HepG2 (cell line): ENCODE measurements around the gene MZF1. TPM values are rescaled to one million over a fixed set of nuclear protein-coding genes. Genes with fewer than 3 reads are reported as not detected.

Experiments used
- CENPT ChIP-seq: sonication (generic); formaldehyde crosslinking; IDR thresholded peaks from 2 replicates; pipeline ENCODE4 v1.8.0; 2022; ENCODE audit warnings: low read depth, mild to moderate bottlenecking, moderate library complexity, missing genetic modification reagents
- ELF1 ChIP-seq: sonication (generic); formaldehyde crosslinking; IDR thresholded peaks from 2 replicates; pipeline ENCODE4 v1.4.0; 2020; ENCODE audit warnings: missing genetic modification reagents
- FIP1L1 ChIP-seq: fragments of 200-400 bp; formaldehyde crosslinking; IDR thresholded peaks from 2 replicates; pipeline ENCODE4 v1.6.1; 2018; ENCODE audit warnings: low read depth, mild to moderate bottlenecking, low read length, moderate library complexity, borderline replicate concordance; ENCODE audit not compliant: insufficient read depth
- HDAC2 ChIP-seq: sonication (generic); formaldehyde crosslinking; IDR thresholded peaks from 2 replicates; pipeline ENCODE4 v1.4.0; 2020; ENCODE audit warnings: missing genetic modification reagents
- HDAC6 ChIP-seq: fragments of 200-600 bp; sonication (generic); IDR thresholded peaks from 2 replicates; pipeline ENCODE4 v1.7.0; 2017; ENCODE audit warnings: mild to moderate bottlenecking, antibody characterized with exemption, low read length, low read depth
- KDM5B ChIP-seq: sonication (generic); formaldehyde crosslinking; IDR thresholded peaks from 2 replicates; pipeline ENCODE4 v1.4.0; 2020; ENCODE audit warnings: missing genetic modification reagents, mild to moderate bottlenecking, borderline replicate concordance
- SCMH1 ChIP-seq: sonication (generic); formaldehyde crosslinking; IDR thresholded peaks from 2 replicates; pipeline ENCODE4 v1.9.0; 2021; ENCODE audit warnings: missing genetic modification reagents, mild to moderate bottlenecking, borderline replicate concordance
- SNAPC2 ChIP-seq: sonication (generic); formaldehyde crosslinking; IDR thresholded peaks from 2 replicates; pipeline ENCODE4 v1.8.1; 2022; ENCODE audit warnings: mild to moderate bottlenecking, missing genetic modification reagents
- TBP ChIP-seq: sonication (generic); formaldehyde crosslinking; IDR thresholded peaks from 2 replicates; pipeline ENCODE4 v1.5.0; 2020; ENCODE audit warnings: missing genetic modification reagents
- TBX2 ChIP-seq: sonication (generic); formaldehyde crosslinking; IDR thresholded peaks from 2 replicates; pipeline ENCODE4 v1.5.0; 2020; ENCODE audit warnings: missing genetic modification reagents, mild to moderate bottlenecking, borderline replicate concordance
- U2AF1 ChIP-seq: fragments of 200-400 bp; formaldehyde crosslinking; optimal IDR thresholded peaks from 2 replicates; pipeline ENCODE3; 2017; ENCODE audit warnings: mild to moderate bottlenecking, low read depth, low read length
- ZNF143 ChIP-seq: sonication (generic); formaldehyde crosslinking; IDR thresholded peaks from 2 replicates; pipeline ENCODE4 v1.4.0; 2020; ENCODE audit warnings: missing genetic modification reagents
- ZNF382 ChIP-seq: sonication (generic); formaldehyde crosslinking; IDR thresholded peaks from 2 replicates; pipeline ENCODE4 v1.5.0; 2020; ENCODE audit warnings: missing genetic modification reagents, mild to moderate bottlenecking, borderline replicate concordance
- ZNF431 ChIP-seq: sonication (generic); formaldehyde crosslinking; IDR thresholded peaks from 2 replicates; pipeline ENCODE4 v1.9.0; 2022; ENCODE audit warnings: missing genetic modification reagents, low read depth, mild to moderate bottlenecking, borderline replicate concordance
- ZNF432 ChIP-seq: sonication (generic); formaldehyde crosslinking; IDR thresholded peaks from 2 replicates; pipeline ENCODE4 v1.5.0; 2020; ENCODE audit warnings: missing genetic modification reagents, mild to moderate bottlenecking, borderline replicate concordance
- ZNF451 ChIP-seq: sonication (generic); formaldehyde crosslinking; IDR thresholded peaks from 2 replicates; pipeline ENCODE4 v1.5.0; 2020; ENCODE audit warnings: mild to moderate bottlenecking, missing genetic modification reagents
- ZNF572 ChIP-seq: sonication (generic); formaldehyde crosslinking; IDR thresholded peaks from 2 replicates; pipeline ENCODE4 v1.5.1; 2020; ENCODE audit warnings: mild to moderate bottlenecking, missing genetic modification reagents
- ZNF761 ChIP-seq: sonication (generic); formaldehyde crosslinking; conservative IDR thresholded peaks from 2 replicates; pipeline ENCODE4 v1.4.0; 2020; ENCODE audit warnings: mild to moderate bottlenecking, missing genetic modification reagents
- polyA plus RNA-seq, 8 experiments: library from polyadenylated mRNA; depleted of rRNA in 3 of 8; stranded (reverse) in 7 of 8; unstranded in 1 of 8; fragments of >200 nt; fragmentation: Illumina TruSeq in 4 of 8; extraction: Trizol in 4 of 8; gene quantifications; 2 replicates each; pipeline versions ENCODE4 v1.2.1 to v1.2.3, GENCODE V29; 2011 to 2016; ENCODE audit warnings: low read depth in 4 of 8, missing spikeins in 1 of 8, mixed read lengths in 1 of 8; ENCODE audit not compliant: insufficient read depth in 1 of 8
- total RNA-seq, 5 experiments: library from RNA; depleted of rRNA; stranded (reverse); fragments of >200 nt; fragmentation: Illumina TruSeq; extraction: Trizol; gene quantifications; 2 replicates each; pipeline ENCODE4 v1.2.3, GENCODE V29; 2016; ENCODE audit warnings: low read depth in 1 of 5
- TF ChIP-seq, protein P1 (sequence below), 2 experiments: fragments of 450-650 bp in 1 of 2; sonication (generic) in 1 of 2; formaldehyde crosslinking; IDR thresholded peaks; 2 replicates each; pipeline versions ENCODE4 v1.5.0 to v1.8.0; 2020 to 2022; ENCODE audit warnings: mild to moderate bottlenecking in 1 of 2, missing genetic modification reagents in 1 of 2
- TF ChIP-seq, protein P2 (sequence below): sonication (generic); formaldehyde crosslinking; IDR thresholded peaks from 2 replicates; pipeline ENCODE4 v1.4.0; 2020; ENCODE audit warnings: missing genetic modification reagents
- TF ChIP-seq, protein P3 (sequence below): sonication (generic); formaldehyde crosslinking; IDR thresholded peaks from 2 replicates; pipeline ENCODE4 v1.8.1; 2023; ENCODE audit warnings: missing genetic modification reagents, inconsistent platforms, borderline replicate concordance
- TF ChIP-seq, protein P4 (sequence below): sonication (generic); formaldehyde crosslinking; IDR thresholded peaks from 2 replicates; pipeline ENCODE4 v1.8.1; 2023; ENCODE audit warnings: mild to moderate bottlenecking, missing genetic modification reagents, borderline replicate concordance
- TF ChIP-seq, protein P5 (sequence below): sonication (generic); formaldehyde crosslinking; IDR thresholded peaks from 2 replicates; pipeline ENCODE4 v1.9.0; 2021; ENCODE audit warnings: missing genetic modification reagents, borderline replicate concordance

MZF1 gene
- total and polyA plus RNA-seq, 2 of the 13 experiments (the other 11 are each of a cell fraction or from before 2014, with no cell fraction given): 3.1 to 8.1 TPM

DNA sequence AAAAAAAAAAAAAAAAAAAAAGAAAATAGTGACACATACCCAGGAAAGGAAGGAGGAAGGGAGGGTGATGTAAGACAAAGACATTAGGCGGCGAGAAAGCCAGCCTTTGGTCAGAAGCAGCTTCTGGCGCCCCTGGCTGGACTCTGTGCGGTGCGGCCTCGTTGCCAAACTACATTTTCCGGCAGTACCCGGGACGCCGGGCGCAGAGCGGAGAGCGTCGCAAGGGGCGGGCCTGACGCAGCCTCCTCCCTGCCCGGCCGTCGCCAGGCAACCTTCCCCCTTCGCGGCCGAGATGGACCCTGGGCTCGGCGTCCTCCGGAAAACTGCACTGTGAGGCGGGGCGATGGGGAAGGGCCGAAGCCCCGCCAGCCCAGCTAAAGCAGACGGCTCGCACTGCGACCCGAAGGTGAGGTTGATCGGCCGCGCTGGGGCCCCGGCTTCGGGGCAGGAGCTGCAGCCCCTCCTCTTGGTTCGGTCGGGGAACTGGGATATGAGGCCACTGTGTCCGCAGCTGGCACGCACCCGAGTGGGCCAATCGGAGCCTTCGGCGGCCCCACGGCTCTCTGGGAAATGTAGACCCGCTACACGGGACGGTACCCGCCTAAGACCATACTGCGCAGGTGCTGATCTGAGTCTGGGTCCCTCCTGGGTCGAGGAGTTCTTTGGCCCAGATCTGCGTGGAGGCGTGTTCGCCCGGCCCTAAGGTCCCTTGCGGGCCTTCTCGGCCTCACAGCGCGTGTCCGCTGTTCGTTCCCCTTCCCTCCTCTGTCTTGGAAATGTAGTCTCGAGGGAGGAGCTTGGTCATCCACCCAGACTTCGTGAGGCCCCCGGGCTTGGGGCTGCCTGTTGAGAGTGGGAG is 2.3 kb upstream of the MZF1 start (continued):
- TF ChIP-seq, protein P1, sequence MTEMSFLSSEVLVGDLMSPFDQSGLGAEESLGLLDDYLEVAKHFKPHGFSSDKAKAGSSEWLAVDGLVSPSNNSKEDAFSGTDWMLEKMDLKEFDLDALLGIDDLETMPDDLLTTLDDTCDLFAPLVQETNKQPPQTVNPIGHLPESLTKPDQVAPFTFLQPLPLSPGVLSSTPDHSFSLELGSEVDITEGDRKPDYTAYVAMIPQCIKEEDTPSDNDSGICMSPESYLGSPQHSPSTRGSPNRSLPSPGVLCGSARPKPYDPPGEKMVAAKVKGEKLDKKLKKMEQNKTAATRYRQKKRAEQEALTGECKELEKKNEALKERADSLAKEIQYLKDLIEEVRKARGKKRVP (CRISPR knock-in tag; IDR thresholded peaks at IDR 0.05): no peak
- no peak for TF ChIP-seq SNAPC2 (CRISPR knock-in tag)
- TF ChIP-seq ZNF143: peak; percentile 90
- TF ChIP-seq ZNF572 (CRISPR knock-in tag): peak; percentile 85; the same call in 1 of the 2 replicates
- TF ChIP-seq, protein P2, sequence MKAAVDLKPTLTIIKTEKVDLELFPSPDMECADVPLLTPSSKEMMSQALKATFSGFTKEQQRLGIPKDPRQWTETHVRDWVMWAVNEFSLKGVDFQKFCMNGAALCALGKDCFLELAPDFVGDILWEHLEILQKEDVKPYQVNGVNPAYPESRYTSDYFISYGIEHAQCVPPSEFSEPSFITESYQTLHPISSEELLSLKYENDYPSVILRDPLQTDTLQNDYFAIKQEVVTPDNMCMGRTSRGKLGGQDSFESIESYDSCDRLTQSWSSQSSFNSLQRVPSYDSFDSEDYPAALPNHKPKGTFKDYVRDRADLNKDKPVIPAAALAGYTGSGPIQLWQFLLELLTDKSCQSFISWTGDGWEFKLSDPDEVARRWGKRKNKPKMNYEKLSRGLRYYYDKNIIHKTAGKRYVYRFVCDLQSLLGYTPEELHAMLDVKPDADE (CRISPR knock-in tag): no peak
- no peak for TF ChIP-seq ZNF432
- no peak for TF ChIP-seq ZNF761 (CRISPR knock-in tag)
- TF ChIP-seq U2AF1: no peak
- TF ChIP-seq ZNF451 (CRISPR knock-in tag): no peak; the same call in 1 of the 2 replicates
- TF ChIP-seq TBP (CRISPR knock-in tag): no peak
- TF ChIP-seq HDAC2 (CRISPR knock-in tag): peak; percentile 38; the same call in 1 of the 2 replicates
- TF ChIP-seq KDM5B: peak; percentile 77; the same call in 1 of the 2 replicates
- TF ChIP-seq TBX2 (CRISPR knock-in tag): peak; percentile 72
- no peak for TF ChIP-seq SCMH1 (CRISPR knock-in tag)
- TF ChIP-seq ZNF382 (CRISPR knock-in tag): no peak
- TF ChIP-seq, protein P3, sequence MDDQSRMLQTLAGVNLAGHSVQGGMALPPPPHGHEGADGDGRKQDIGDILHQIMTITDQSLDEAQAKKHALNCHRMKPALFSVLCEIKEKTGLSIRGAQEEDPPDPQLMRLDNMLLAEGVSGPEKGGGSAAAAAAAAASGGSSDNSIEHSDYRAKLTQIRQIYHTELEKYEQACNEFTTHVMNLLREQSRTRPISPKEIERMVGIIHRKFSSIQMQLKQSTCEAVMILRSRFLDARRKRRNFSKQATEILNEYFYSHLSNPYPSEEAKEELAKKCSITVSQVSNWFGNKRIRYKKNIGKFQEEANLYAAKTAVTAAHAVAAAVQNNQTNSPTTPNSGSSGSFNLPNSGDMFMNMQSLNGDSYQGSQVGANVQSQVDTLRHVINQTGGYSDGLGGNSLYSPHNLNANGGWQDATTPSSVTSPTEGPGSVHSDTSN (CRISPR knock-in tag): 0 out of 2 replicates have a peak, but pooled peaks have one; percentile 84
- TF ChIP-seq CENPT (CRISPR knock-in tag): no peak
- no peak for TF ChIP-seq FIP1L1
- peak; percentile 64 for TF ChIP-seq ELF1 (CRISPR knock-in tag)
- TF ChIP-seq HDAC6: no peak
- TF ChIP-seq, protein P4, sequence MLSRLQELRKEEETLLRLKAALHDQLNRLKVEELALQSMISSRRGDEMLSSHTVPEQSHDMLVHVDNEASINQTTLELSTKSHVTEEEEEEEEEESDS (CRISPR knock-in tag): no peak
- no peak for TF ChIP-seq ZNF431 (CRISPR knock-in tag)
- TF ChIP-seq, protein P5, sequence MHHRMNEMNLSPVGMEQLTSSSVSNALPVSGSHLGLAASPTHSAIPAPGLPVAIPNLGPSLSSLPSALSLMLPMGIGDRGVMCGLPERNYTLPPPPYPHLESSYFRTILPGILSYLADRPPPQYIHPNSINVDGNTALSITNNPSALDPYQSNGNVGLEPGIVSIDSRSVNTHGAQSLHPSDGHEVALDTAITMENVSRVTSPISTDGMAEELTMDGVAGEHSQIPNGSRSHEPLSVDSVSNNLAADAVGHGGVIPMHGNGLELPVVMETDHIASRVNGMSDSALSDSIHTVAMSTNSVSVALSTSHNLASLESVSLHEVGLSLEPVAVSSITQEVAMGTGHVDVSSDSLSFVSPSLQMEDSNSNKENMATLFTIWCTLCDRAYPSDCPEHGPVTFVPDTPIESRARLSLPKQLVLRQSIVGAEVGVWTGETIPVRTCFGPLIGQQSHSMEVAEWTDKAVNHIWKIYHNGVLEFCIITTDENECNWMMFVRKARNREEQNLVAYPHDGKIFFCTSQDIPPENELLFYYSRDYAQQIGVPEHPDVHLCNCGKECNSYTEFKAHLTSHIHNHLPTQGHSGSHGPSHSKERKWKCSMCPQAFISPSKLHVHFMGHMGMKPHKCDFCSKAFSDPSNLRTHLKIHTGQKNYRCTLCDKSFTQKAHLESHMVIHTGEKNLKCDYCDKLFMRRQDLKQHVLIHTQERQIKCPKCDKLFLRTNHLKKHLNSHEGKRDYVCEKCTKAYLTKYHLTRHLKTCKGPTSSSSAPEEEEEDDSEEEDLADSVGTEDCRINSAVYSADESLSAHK (CRISPR knock-in tag): no peak
